ENCODE results near the gene RPL37A.
"Not testable (repeated sequence)": the region's sequence is repeated elsewhere in the genome, so short reads cannot be mapped to it uniquely, and the experiment has no call there.

Gene RPL37A

GRCh38 chr2:216518566-216519119 lies 20.0 kb downstream of the RPL37A start:
- not testable (repeated sequence) for DNase-seq

- peak; percentile 89 for DNase-seq
Observed at GRCh38 chr2:216519154-216519762, 20.6 kb downstream of the RPL37A start.

GRCh38 chr2:216520112-216520511 lies 21.5 kb downstream of the RPL37A start:
- no peak for DNase-seq

- no peak for DNase-seq
Observed at GRCh38 chr2:216522892-216523502, 24.4 kb downstream of the RPL37A start.

- no peak for DNase-seq
Observed at GRCh38 chr2:216525972-216526371, 27.3 kb downstream of the RPL37A start.

- DNase-seq, result no peak
Observed at GRCh38 chr2:216526939-216527338, 28.3 kb downstream of the RPL37A start.

GRCh38 chr2:216527600-216527999 lies 29.0 kb downstream of the RPL37A start:
- DNase-seq, result no peak

- DNase-seq, result no peak
Observed at GRCh38 chr2:216532562-216532961, 33.9 kb downstream of the RPL37A start.

- DNase-seq, result no peak
Observed at GRCh38 chr2:216533609-216534008, 35.0 kb downstream of the RPL37A start.

GRCh38 chr2:216534809-216535208 lies 36.2 kb downstream of the RPL37A start:
- DNase-seq, result no peak

GRCh38 chr2:216535454-216535995 lies 36.9 kb downstream of the RPL37A start:
- peak; percentile 64 for DNase-seq

GRCh38 chr2:216536734-216537210 lies 38.1 kb downstream of the RPL37A start:
- no peak for DNase-seq

GRCh38 chr2:216537366-216537765 lies 38.7 kb downstream of the RPL37A start:
- DNase-seq, result no peak

- no peak for DNase-seq
Observed at GRCh38 chr2:216538538-216538937, 39.9 kb downstream of the RPL37A start.

- DNase-seq, result no peak
Observed at GRCh38 chr2:216539120-216539519, 40.5 kb downstream of the RPL37A start.

- no peak for DNase-seq
Observed at GRCh38 chr2:216539791-216540241, 41.2 kb downstream of the RPL37A start.

- DNase-seq, result no peak
Observed at GRCh38 chr2:216540920-216541319, 42.3 kb downstream of the RPL37A start.

GRCh38 chr2:216541505-216541904 lies 42.9 kb downstream of the RPL37A start:
- no peak for DNase-seq

GRCh38 chr2:216545359-216545758 lies 46.7 kb downstream of the RPL37A start:
- DNase-seq, result peak; percentile 69

- no peak for DNase-seq
Observed at GRCh38 chr2:216546241-216546640, 47.6 kb downstream of the RPL37A start.

GRCh38 chr2:216546641-216547403 lies 48.2 kb downstream of the RPL37A start:
- no peak for DNase-seq

- DNase-seq, result no peak
Observed at GRCh38 chr2:216548901-216549331, 50.3 kb downstream of the RPL37A start.
